Esophagus muscularis mucosa (tissue), 4 donors: ENCODE results near the gene ZNF416. TPM values are rescaled to one million over a fixed set of nuclear protein-coding genes. Genes with fewer than 3 reads are reported as not detected.
A peak's percentile ranks its signal among the peaks of the same experiment; 100 is the strongest.

Experiments used
- DNase-seq: peaks from one replicate; pipeline ENCODE4 v3.0.0-alpha.2; 2017; ENCODE audit errors: extremely low spot score
- H3K27ac ChIP-seq, 4 donors: fragments of 200-600 bp; sonication (generic); replicated peaks in 1 of 4; 1 replicate in 3 of 4; 2 replicates in 1 of 4; pipeline ENCODE4 v1.5.1; 2016 to 2019; ENCODE audit warnings: mild to moderate bottlenecking in 1 of 4
- H3K27me3 ChIP-seq, 4 donors: fragments of 200-600 bp; sonication (generic); one replicate each; pipeline versions ENCODE4 v1.5.1 to v1.6.0; 2016 to 2019
- H3K36me3 ChIP-seq, 4 donors: fragments of 200-600 bp; sonication (generic); one replicate each; pipeline ENCODE4 v1.5.1; 2016 to 2019
- H3K4me1 ChIP-seq, 4 donors: fragments of 200-600 bp; sonication (generic); one replicate each; pipeline ENCODE4 v1.5.1; 2016 to 2019
- H3K4me3 ChIP-seq, 4 donors: fragments of 200-600 bp; sonication (generic); 1 replicate in 2 of 4; 2 replicates in 2 of 4; pipeline ENCODE4 v1.5.1; 2016 to 2019; ENCODE audit warnings: mild to moderate bottlenecking in 4 of 4, moderate library complexity in 1 of 4
- H3K9me3 ChIP-seq, 4 donors: fragments of 200-600 bp; sonication (generic); 1 replicate in 3 of 4; 2 replicates in 1 of 4; pipeline ENCODE4 v1.5.1; 2016 to 2019
- CTCF ChIP-seq, 3 experiments: fragments of 200-600 bp in 2 of 3; fragments of 450-650 bp in 1 of 3; sonication (generic) in 2 of 3; IDR thresholded peaks; one replicate each; pipeline ENCODE4 v1.5.1; 2017 to 2019; ENCODE audit warnings: antibody characterized with exemption in 3 of 3, mild to moderate bottlenecking in 2 of 3, moderate library complexity in 1 of 3
- EP300 ChIP-seq: sonication (generic); formaldehyde crosslinking; IDR thresholded peaks from one replicate; pipeline ENCODE4 v1.6.1; 2017; ENCODE audit warnings: antibody characterized with exemption
- POLR2A ChIP-seq: fragments of 450-650 bp; IDR thresholded peaks from one replicate; pipeline ENCODE4 v1.6.1; 2017; ENCODE audit warnings: antibody characterized with exemption, moderate library complexity, mild to moderate bottlenecking, low read depth
- POLR2AphosphoS5 ChIP-seq, 2 donors: sonication (generic); formaldehyde crosslinking; IDR thresholded peaks; one replicate each; pipeline ENCODE4 v1.6.1; 2017; ENCODE audit warnings: antibody characterized with exemption in 2 of 2
- WGBS: methylation state at CpG from one replicate; pipeline ENCODE4 v1.1.5; 2018; 5-methylcytosine and 5-hydroxymethylcytosine counted together
- intact Hi-C: fragments of 100-400 bp; cut with DNase I; formaldehyde crosslinking; loops from one replicate; pipeline ENCODE4 v1.15.1; 2023
- total RNA-seq, 4 donors: library from RNA; depleted of rRNA; stranded (reverse); fragments of >200 nt; gene quantifications; one replicate each; pipeline versions ENCODE4 v1.1.0 to v1.2.1, GENCODE V29; 2016

ZNF416 gene
- total RNA-seq, 4 donors from 2014 or later: 3.3 to 6.0 (median 4.9) TPM

DNA sequence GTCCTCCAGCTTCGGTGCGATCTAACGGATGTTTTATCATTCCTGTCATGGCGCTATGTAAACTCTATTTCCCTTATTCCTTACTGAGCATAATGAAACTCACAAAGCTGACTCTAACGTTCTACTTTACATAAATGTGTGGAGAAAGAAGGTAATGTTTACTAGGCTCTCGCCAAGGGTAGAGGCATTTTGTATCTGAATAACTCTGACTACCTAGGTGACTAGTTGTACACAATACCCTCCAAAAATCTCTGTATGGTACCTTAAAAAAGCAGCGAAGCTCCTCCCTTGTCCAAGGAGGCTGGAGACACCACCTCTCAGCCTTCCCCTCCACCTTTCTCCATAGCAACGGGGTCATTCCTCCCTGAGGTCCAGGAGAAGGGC is 20.7 kb upstream of the ZNF416 start:
- Histone ChIP-seq H3K4me3 (peak overlapping the region; percentile 79 to 91 (median 83)), H3K27ac (peak overlapping the region; percentile 47 to 70 (median 60)), H3K9me3 (peaks cover 0 to 35% (median 16%) of the 10 kb centered on the region in 4 donors), H3K27me3 (no peaks in the 10 kb centered on the region), H3K4me1 (peaks cover 7 to 20% (median 20%) of the 10 kb centered on the region in 4 donors), H3K36me3 (peaks cover 2 to 18% (median 11%) of the 10 kb centered on the region in 4 donors)
- no peak for DNase-seq
- TF ChIP-seq POLR2AphosphoS5 (IDR thresholded peaks at IDR 0.05): no peak
- no peak for TF ChIP-seq EP300
- no peak for TF ChIP-seq CTCF (IDR thresholded peaks at IDR 0.05)
- no peak for TF ChIP-seq POLR2A
- 58% methylated on average over 8 of the region's 8 CpGs for WGBS
- intact Hi-C loops: no loop called here

GRCh38 chr19:57587529-57587928 is 8.8 kb upstream of the ZNF416 start:
- peaks cover 35 to 66% (median 48%) of the 10 kb centered on the region in 4 donors for H3K36me3 ChIP-seq
- intact Hi-C loops: no loop called here

DNA sequence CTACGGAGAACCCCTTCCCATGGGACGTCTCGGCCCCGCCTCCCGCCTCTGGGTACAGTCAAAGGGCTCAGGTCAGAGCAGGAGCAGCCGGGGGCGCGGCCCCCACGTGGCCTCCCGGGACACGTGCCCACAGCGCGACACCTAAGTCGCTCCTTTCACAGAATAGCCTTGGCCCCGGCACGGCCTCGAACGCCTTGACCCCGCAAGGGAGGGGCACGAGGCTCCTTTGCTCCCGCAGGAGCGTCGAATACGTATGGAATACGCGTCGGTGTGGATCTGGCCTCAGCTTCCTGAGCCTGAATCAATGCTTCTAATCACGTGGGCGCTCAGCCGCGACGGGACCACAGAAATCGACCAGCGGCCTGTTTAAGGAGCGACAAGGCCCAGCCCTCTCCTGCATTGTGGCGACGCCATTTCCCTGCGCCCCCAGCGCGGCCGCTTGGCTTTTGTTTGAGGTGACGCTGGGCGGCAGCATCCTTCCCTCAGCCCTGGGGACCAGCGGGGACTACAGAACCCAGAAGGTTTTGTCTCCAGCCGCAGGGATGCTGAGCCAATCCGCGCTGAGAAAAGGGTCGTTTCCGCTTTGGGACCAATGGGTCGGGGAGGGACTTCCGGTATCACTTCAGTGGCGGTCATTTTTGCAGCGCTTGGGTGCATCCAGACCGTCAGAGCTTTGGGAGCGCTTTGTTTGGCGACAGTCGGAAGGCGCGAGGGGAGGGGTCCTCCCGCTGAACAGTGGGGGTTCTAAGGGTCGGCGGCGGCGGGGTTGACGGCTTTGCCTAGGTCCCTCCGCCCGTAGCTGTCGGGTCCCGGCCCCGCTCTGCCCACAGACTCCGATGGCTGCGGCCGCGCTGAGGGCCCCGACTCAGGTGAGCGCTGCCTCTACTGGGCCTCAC is 5.1 kb upstream of the ZNF416 start, which contains the start of gene ZIK1:
Gene ZIK1, plus strand, starts transcription at position 625 of the 896 bp plus-strand sequence. Its CDS starts 212 bp downstream, at position 837.
- Histone ChIP-seq H3K4me1 (peaks cover 23 to 26% (median 24%) of the 10 kb centered on the region in 4 donors), H3K27ac (peak within 1 kb of the TSS; percentile 24 to 66 (median 44)), H3K36me3 (peaks cover 12 to 35% (median 15%) of the 10 kb centered on the region in 4 donors), H3K4me3 (peak within 1 kb of the TSS; percentile 66 to 87 (median 76)), H3K9me3 (peaks cover 13 to 54% (median 37%) of the 10 kb centered on the region in 4 donors), H3K27me3 (no peaks in the 10 kb centered on the region)
- DNase-seq: peak; percentile 97
- intact Hi-C loops: no loop called here
- whole genome bisulfite sequencing: 1% methylated on average over 20 of the region's 76 CpGs
- TF ChIP-seq CTCF (IDR thresholded peaks at IDR 0.05) (peak in 2 of 3 experiments; percentile 6 to 15), POLR2AphosphoS5 (IDR thresholded peaks at IDR 0.05) (peak; percentile 63 to 72), POLR2A (no peak), EP300 (no peak)

More at GRCh38 chr19:57587529-57587928, 8.8 kb upstream of the ZNF416 start:
- TF ChIP-seq POLR2AphosphoS5 (IDR thresholded peaks at IDR 0.05) (no peak), POLR2A (no peak), EP300 (no peak), CTCF (IDR thresholded peaks at IDR 0.05) (no peak)
- Histone ChIP-seq H3K9me3 (peaks cover 22 to 91% (median 75%) of the 10 kb centered on the region in 4 donors), H3K4me3 (no peak overlapping the region), H3K27me3 (no peaks in the 10 kb centered on the region), H3K27ac (no peak overlapping the region), H3K4me1 (peaks cover 17 to 20% (median 18%) of the 10 kb centered on the region in 4 donors)
- WGBS: 100% methylated on average over 1 of the region's 1 CpG
- no peak for DNase-seq

DNA sequence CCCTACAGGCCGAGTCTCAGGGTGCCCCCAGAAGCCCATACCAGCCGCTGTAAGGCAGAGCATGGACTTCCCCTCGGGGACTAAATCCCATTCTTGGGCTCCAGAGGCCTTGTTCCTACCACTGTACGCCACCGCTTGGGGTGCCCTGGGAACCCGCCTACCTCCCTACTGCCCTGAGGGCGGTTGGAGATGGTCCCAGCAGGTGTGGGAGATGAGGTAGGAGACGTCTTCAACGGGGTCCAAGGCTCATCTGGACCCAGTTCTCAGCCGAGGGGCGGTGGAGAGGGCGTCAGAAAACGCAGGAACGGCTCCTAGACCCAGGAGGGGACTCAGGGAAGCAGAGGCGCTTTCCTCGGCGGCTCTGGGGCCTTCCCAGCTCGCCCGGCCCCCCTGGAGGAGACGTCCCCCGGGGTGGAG is 4.4 kb upstream of the ZNF416 start:
- H3K27me3 ChIP-seq: no peaks in the 10 kb centered on the region
- intact Hi-C loops: no loop called here
- peak overlapping the region; percentile 66 to 87 (median 76) for H3K4me3 ChIP-seq
- H3K27ac ChIP-seq: peak overlapping the region in 3 of 4 donors; percentile 11 to 66 (median 37)
- TF ChIP-seq POLR2AphosphoS5 (IDR thresholded peaks at IDR 0.05): no peak
- TF ChIP-seq EP300: no peak
- no peak for TF ChIP-seq POLR2A
- TF ChIP-seq CTCF (IDR thresholded peaks at IDR 0.05): no peak
- peaks cover 25 to 30% (median 27%) of the 10 kb centered on the region in 4 donors for H3K4me1 ChIP-seq
- H3K36me3 ChIP-seq: peaks cover 5 to 28% (median 9%) of the 10 kb centered on the region in 4 donors
- WGBS: 65% methylated on average over 7 of the region's 21 CpGs
- DNase-seq: no peak
- H3K9me3 ChIP-seq: peaks cover 12 to 48% (median 30%) of the 10 kb centered on the region in 4 donors
